LNCaP clone FGC (cell line): Measurements from ENCODE around the gene RASSF4.

Experiments
- DNase-seq: peaks from one replicate; pipeline ENCODE4 v3.0.0-alpha.2; 2011; ENCODE audit warnings: low read depth
- H3K4me3 ChIP-seq: 2 replicates; pipeline ENCODE4 v1.5.1; 2011; ENCODE audit warnings: mild to moderate bottlenecking, low read depth, low read length, control low read depth
- CTCF ChIP-seq: IDR thresholded peaks from 2 replicates; pipeline ENCODE4 v1.5.1; 2012; ENCODE audit warnings: mild to moderate bottlenecking; ENCODE audit not compliant: control insufficient read depth, insufficient read depth; ENCODE audit errors: extremely low read depth

RASSF4 gene

DNA sequence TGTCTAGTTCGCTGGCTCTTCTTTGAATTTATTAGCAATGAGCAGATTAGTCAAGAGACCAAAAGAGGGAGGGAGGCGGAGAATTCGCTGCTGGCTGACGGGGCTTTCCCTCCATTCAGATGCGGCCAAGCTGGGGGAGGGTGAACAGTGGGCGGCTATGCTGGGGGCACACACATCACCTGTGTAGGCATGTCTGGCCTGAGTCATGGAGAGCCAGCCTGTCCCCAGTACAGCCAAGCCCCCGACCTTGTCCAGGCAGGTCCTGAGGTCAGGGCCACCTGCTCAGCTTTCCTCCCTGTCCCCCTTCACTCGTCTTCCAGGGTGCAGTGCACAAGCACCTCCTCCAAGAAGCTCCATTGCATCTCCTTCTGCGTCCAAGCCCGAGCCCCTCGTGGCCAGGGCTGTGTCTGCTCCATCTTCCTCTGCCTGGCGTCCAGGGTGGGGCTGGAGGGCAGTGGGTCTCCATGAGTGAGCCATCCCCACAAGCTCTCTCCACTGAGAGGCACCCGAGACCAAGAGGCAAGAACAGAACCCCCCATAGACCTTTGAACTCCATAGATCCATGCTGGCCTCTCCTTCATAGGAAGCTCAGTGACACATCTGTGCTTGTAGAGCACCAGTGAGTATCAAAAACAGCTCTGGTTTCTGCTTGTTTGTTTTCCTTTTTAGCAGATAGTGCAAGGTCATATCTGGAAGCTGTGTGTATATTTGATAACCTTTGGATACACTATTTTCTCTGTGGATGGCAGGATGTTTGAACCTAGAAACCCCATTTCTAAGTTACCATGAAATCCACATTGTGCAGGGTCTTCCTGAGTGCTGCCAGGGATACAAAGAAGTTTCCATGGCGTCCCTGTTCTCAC, 20.9 kb downstream of the RASSF4 start:
- no peak for DNase-seq
- no peak overlapping the region for H3K4me3 ChIP-seq
- no peak for TF ChIP-seq CTCF

DNA sequence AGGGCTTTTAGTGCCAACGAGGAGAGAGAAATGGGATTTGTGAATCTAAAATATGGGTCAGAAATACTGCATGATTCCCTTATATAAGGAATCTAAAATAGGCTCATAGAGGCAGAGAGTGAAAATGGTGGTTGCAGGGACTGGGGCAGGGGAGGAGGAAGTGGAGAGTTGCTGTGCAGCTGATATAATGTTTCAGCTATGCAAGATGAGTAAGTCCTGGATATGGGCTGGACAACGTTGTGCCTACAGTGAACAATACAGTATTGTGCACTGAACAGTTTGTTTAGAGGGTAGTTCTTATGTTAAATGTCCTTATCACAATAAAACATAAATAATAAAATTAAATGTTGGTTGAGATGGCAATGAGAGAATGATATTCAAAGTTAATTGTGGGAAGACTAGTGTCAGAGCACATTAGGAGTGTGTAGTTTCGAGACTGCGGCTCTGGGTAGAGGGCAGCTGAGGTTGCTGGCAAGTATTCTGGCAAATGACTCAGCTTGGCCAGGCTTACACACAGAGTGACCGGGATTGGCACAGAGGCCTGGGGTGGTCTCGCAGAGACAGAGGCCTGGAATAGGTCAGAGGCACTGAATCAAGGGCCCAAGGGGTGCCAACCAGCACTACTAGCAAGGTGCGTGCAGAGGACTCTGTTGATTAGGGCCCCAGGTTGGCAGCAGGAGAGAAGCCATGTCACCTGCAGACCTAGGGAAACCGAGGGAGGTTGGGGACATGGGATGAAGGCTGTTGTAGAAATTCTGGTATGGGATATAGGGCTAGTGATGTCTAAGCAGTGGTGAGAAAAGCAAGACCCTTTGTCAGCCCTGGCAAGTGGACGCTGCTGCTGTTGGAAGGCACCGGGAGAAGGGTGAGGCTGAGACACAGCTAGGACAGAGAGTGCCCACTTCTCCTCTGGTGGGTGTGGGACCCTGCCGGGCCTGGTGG, 21.8 kb downstream of the RASSF4 start:
- H3K4me3 ChIP-seq: no peak overlapping the region
- no peak for DNase-seq
- TF ChIP-seq CTCF: no peak

- DNase-seq: no peak
- TF ChIP-seq CTCF: no peak
- no peak overlapping the region for H3K4me3 ChIP-seq
These were observed 22.5 kb downstream of the RASSF4 start for GRCh38 chr10:44982114-44982460.

DNA sequence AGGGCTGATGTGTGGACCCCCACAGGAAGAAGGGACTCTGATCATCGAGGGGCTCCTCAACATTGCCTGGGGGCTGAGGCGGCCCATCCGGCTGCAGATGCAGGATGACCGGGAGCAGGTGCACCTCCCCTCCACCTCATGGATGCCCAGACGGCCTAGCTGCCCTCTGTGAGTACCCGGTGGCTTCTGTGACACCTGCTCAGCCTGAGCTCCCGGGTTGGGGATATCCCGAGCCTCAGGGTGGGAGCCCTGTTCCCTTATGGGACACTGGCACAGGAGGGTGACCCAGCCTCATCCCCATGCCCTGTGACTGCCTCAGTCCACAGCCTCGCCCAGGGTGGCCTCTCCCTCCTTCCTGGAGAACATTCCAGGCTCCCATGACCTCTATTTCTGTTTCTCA, 22.9 kb downstream of the RASSF4 start:
- TF ChIP-seq CTCF: no peak
- H3K4me3 ChIP-seq: no peak overlapping the region
- DNase-seq: no peak

GRCh38 chr10:44983066-44983894, 23.7 kb downstream of the RASSF4 start:
- no peak for TF ChIP-seq CTCF
- H3K4me3 ChIP-seq: no peak overlapping the region
- no peak for DNase-seq

DNA sequence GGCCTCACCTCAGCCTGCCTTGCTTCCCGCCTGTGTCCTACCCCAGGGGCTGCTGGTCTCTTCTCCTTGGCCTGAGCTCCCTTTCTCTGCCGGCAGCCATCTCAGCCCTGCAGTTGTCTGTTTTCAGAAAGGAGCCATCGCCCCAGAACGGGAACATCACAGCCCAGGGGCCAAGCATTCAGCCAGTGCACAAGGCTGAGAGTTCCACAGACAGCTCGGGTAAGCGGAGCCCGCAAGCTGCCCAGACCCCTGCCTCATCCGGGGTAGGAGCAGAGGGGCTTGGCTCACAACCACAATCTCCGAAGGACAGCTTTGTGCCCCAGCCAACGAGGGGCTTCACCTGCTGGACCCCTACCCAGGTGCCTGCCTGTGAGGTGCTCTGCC, 24.3 kb downstream of the RASSF4 start:
- no peak for TF ChIP-seq CTCF
- H3K4me3 ChIP-seq: no peak overlapping the region
- no peak for DNase-seq
